Lower leg skin (tissue), 4 donors: ENCODE data around the gene MIPOL1. TPM values are rescaled to one million over a fixed set of nuclear protein-coding genes. Genes with fewer than 3 reads are reported as not detected.
"Not testable (repeated sequence)": the region's sequence is repeated elsewhere in the genome, so short reads cannot be mapped to it uniquely, and the experiment has no call there.

ENCODE experiments used
- DNase-seq, 2 donors: peaks; one replicate each; pipeline ENCODE4 v3.0.0-alpha.2; 2019; ENCODE audit warnings: low spot score in 2 of 2
- H3K4me3 ChIP-seq: fragments of 200-600 bp; sonication (generic); 2 replicates; pipeline ENCODE4 v1.5.1; 2017; ENCODE audit warnings: mild to moderate bottlenecking, low read depth; ENCODE audit not compliant: poor library complexity, severe bottlenecking
- CTCF ChIP-seq, 3 donors: fragments of 450-650 bp; IDR thresholded peaks; one replicate each; pipeline ENCODE4 v1.5.1; 2016; ENCODE audit warnings: antibody characterized with exemption in 3 of 3, mild to moderate bottlenecking in 3 of 3, moderate library complexity in 2 of 3
- POLR2A ChIP-seq, 2 donors: fragments of 450-650 bp; IDR thresholded peaks; one replicate each; pipeline ENCODE4 v1.6.1; 2016 to 2017; ENCODE audit warnings: antibody characterized with exemption in 2 of 2, mild to moderate bottlenecking in 1 of 2, moderate library complexity in 1 of 2
- WGBS, 2 donors: methylation state at CpG; one replicate each; pipeline ENCODE4 v1.1.5; 2018; 5-methylcytosine and 5-hydroxymethylcytosine counted together
- intact Hi-C: fragments of 100-400 bp; cut with DNase I; formaldehyde crosslinking; loops from one replicate; pipeline ENCODE4 v1.15.0; 2023; ENCODE audit warnings: low total_unique reads
- total RNA-seq, 4 donors: library from RNA; depleted of rRNA; stranded (reverse); fragments of >200 nt; gene quantifications; one replicate each; pipeline ENCODE4 v1.1.0, GENCODE V29; 2016

MIPOL1 gene
- total RNA-seq, 4 donors from 2014 or later = 3.6 to 6.9 (median 5.9) TPM

DNA sequence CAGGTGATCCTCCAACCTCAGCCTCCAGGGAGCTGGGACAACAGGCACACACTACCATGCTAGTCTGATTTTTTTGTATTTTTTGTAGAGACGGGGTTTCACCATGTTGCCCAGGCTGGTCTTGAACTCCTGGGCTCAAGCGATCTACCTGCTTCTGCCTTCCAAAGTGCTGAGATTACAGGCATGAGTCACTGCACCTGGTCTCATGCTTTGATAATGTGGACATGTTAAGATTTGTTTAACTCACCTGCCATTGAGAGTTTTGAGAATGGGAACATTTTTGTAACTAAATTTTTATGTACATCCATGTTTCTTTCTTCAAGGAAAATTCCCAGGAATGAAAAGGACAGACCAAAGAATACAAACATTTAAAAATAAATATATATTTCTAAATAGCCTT lies 121.2 kb downstream of the MIPOL1 start:
- WGBS, 2 donors = 76 to 89% methylated on average over 2 of the region's 2 CpGs
- H3K4me3 ChIP-seq = no peak overlapping the region
- no peak for DNase-seq
- TF ChIP-seq POLR2A (IDR thresholded peaks at IDR 0.05) (no peak), CTCF (IDR thresholded peaks at IDR 0.05) (no peak)
- intact Hi-C loops = no loop called here

DNA sequence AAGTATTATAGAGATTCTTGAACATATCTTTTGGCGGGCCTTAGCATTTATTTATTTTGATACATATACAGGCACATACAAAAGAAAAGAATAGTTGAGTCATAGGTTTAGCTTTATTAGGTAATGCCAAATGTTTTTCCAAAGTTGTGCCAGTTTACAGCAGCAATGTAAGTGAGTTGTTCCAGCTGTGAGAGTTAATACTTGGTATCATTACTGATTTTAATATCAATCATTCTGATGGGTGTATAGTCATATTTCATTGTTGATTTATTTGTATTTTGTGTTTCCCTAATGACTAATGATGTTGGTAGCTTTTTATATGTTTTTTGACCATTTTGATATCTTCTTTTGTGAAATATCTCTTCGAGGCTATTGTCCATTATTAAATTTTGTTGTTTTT lies 122.4 kb downstream of the MIPOL1 start:
- no peak overlapping the region for H3K4me3 ChIP-seq
- WGBS, 2 donors = 94 to 96% methylated on average over 2 of the region's 2 CpGs
- no peak for TF ChIP-seq CTCF (IDR thresholded peaks at IDR 0.05)
- no peak for TF ChIP-seq POLR2A (IDR thresholded peaks at IDR 0.05)
- DNase-seq = no peak
- intact Hi-C loops = no loop called here

DNA sequence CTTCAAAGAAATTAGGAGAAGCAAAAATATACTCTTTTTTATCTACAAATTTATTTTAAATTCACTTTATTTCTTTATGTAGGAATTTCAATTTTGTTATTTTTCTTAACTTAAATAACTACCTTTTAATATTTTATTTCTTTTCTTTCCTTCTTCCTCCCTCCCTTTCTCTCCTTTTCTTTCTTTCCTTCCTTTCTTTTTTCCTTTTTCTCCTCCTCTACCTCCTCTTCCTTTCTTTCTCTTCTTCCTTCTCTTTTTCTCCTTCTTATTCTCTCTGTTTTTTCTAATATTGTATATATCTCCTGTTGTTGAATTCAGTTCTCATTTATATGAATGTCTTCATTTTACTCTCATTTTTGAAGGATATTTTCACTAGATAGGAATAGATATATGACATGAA lies 127.6 kb downstream of the MIPOL1 start:
- no peak for TF ChIP-seq POLR2A (IDR thresholded peaks at IDR 0.05)
- TF ChIP-seq CTCF (IDR thresholded peaks at IDR 0.05) = no peak
- intact Hi-C loops = no loop called here
- no peak overlapping the region for H3K4me3 ChIP-seq
- DNase-seq = no peak

- intact Hi-C loops = no loop called here
- 91 to 100% methylated on average over 1 of the region's 1 CpG for WGBS, 2 donors
- DNase-seq = no peak
- H3K4me3 ChIP-seq = no peak overlapping the region
- TF ChIP-seq CTCF (IDR thresholded peaks at IDR 0.05) (no peak), POLR2A (IDR thresholded peaks at IDR 0.05) (no peak)
Observed at GRCh38 chr14:37326434-37326833, 128.7 kb downstream of the MIPOL1 start.

GRCh38 chr14:37327933-37328332 lies 130.2 kb downstream of the MIPOL1 start:
- intact Hi-C loops = not testable (repeated sequence)

DNA sequence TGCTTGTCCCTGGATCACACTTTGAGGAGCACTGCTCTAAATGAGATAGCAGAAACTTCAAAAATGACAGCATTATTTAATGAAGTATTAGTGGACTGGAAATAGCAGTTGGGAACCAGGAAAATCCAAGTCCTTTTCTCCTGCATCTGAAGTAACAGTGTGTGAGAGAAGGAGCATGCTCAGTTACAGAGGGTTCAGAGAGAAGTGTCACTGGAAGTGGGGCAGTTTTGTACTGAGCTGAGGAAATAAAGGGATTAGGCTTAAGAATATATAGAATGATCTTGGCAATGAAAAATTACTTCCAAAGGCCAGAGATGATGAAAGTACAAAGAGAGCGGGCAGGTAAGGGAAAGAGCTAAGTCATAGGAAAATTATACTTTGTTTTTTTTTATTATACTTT lies 130.9 kb downstream of the MIPOL1 start:
- TF ChIP-seq POLR2A (IDR thresholded peaks at IDR 0.05) (no peak), CTCF (IDR thresholded peaks at IDR 0.05) (no peak)
- intact Hi-C loops = no loop called here
- no peak overlapping the region for H3K4me3 ChIP-seq
- DNase-seq = no peak
- 97 to 98% methylated on average over 1 of the region's 1 CpG for WGBS, 2 donors

More at GRCh38 chr14:37327933-37328332, 130.2 kb downstream of the MIPOL1 start:
- WGBS, 2 donors = 91 to 96% methylated on average over 5 of the region's 5 CpGs
- not testable (repeated sequence) for DNase-seq, H3K4me3 ChIP-seq
